MM.1S (cell line): ENCODE results near the gene HIVEP2.

Experiments used
- DNase-seq: peaks from one replicate; pipeline ENCODE4 v3.0.0-alpha.2; 2015
- H2AFZ ChIP-seq: fragments of 300-600 bp; sonication (generic); 2 replicates; pipeline ENCODE4 v1.6.0; 2016; ENCODE audit warnings: antibody characterized with exemption, low read length
- H3F3A ChIP-seq: fragments of 300-600 bp; sonication (generic); 2 replicates; pipeline ENCODE4 v1.6.1; 2016; ENCODE audit warnings: mild to moderate bottlenecking, antibody characterized with exemption, low read length, moderate library complexity, mixed read lengths; ENCODE audit not compliant: insufficient read depth
- H3K27ac ChIP-seq: fragments of 300-600 bp; sonication (generic); 2 replicates; pipeline ENCODE4 v1.5.1; 2016; ENCODE audit warnings: mild to moderate bottlenecking, low read length
- H3K27me3 ChIP-seq: fragments of 300-600 bp; sonication (generic); replicated peaks from 2 replicates; pipeline ENCODE4 v1.6.0; 2016; ENCODE audit warnings: low read length; ENCODE audit not compliant: insufficient read depth
- H3K36me3 ChIP-seq: fragments of 300-600 bp; sonication (generic); replicated peaks from 2 replicates; pipeline ENCODE4 v1.6.1; 2016; ENCODE audit warnings: mild to moderate bottlenecking, low read length, mixed read lengths; ENCODE audit not compliant: insufficient read depth
- H3K4me1 ChIP-seq: fragments of 300-600 bp; sonication (generic); 2 replicates; pipeline ENCODE4 v1.6.1; 2016; ENCODE audit warnings: low read length, mixed read lengths
- H3K4me2 ChIP-seq: fragments of 300-600 bp; sonication (generic); 2 replicates; pipeline ENCODE4 v1.6.0; 2016; ENCODE audit warnings: low read depth, low read length
- H3K4me3 ChIP-seq: fragments of 300-600 bp; sonication (generic); 2 replicates; pipeline ENCODE4 v1.5.1; 2016; ENCODE audit warnings: low read length, mixed read lengths
- H3K79me2 ChIP-seq: fragments of 300-600 bp; sonication (generic); 2 replicates; pipeline ENCODE4 v1.6.1; 2016; ENCODE audit warnings: mixed run types, low read length, mixed read lengths
- H3K9ac ChIP-seq: fragments of 300-600 bp; sonication (generic); 2 replicates; pipeline ENCODE4 v1.6.1; 2016; ENCODE audit warnings: low read length, mixed read lengths
- H3K9me2 ChIP-seq: fragments of 300-600 bp; sonication (generic); replicated peaks from 2 replicates; pipeline ENCODE4 v1.6.1; 2016; ENCODE audit warnings: mild to moderate bottlenecking, low read length, mixed read lengths; ENCODE audit not compliant: insufficient read depth
- H3K9me3 ChIP-seq: fragments of 300-600 bp; sonication (generic); replicated peaks from 2 replicates; pipeline ENCODE4 v1.6.1; 2016; ENCODE audit warnings: mild to moderate bottlenecking, low read length, mixed read lengths; ENCODE audit not compliant: insufficient read depth
- H4K20me1 ChIP-seq: fragments of 300-600 bp; sonication (generic); 2 replicates; pipeline ENCODE4 v1.6.1; 2016; ENCODE audit warnings: mild to moderate bottlenecking, low read length, moderate library complexity, mixed read lengths; ENCODE audit not compliant: insufficient read depth
- EZH2 ChIP-seq: fragments of 300-600 bp; sonication (generic); optimal IDR thresholded peaks from 2 replicates; pipeline ENCODE3; 2017; ENCODE audit warnings: low read depth, mild to moderate bottlenecking, antibody characterized with exemption, low read length, mixed read lengths
- EZH2phosphoT487 ChIP-seq: fragments of 300-600 bp; sonication (generic); IDR thresholded peaks from 2 replicates; pipeline ENCODE4 v1.6.1; 2018; ENCODE audit warnings: antibody characterized with exemption, low read length
- TF ChIP-seq, protein P1 (sequence below): fragments of 300-600 bp; sonication (generic); IDR thresholded peaks from 2 replicates; pipeline ENCODE4 v1.5.1; 2016; ENCODE audit warnings: antibody characterized with exemption, low read length, mixed read lengths

Gene HIVEP2

DNA sequence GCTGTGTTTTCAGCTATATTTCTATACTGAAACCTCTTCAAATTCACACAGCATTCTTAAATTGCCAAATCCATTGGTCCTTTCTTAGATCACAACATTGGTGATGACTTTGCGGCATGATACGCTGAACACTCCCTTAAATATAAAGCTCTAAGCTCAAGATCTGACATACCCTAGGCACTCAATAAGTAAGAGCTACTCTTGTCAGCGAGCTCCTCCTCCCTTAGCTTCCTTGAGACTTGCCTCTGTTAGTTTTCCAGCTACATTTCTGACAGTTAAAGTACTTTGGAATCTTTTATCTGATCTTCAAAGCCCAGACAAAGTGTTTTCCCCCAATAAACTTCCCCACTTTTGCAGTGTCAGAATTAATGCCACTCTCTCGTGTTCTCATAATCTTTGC is 117.0 kb downstream of the HIVEP2 start:
- no peak overlapping the region for H3K4me2 ChIP-seq

DNA sequence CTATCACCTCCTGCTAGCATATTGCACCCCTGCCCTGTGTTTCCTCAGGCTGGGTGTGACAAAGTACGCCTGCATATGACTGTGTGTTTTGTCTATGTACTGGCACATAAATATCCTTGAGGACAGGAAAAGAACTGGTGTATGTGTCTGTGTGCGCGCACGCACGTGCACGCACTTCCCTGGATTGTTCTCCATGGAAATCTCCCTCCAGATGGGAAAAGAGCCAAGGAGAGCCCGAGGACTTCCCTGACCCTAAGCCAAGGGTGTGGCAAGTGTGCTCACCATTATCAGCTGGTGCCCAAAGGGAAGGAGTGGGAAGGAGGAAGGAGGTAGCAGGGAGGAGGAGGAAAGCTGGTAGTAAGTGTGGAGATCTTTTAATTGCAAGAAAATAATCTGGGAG is 117.6 kb downstream of the HIVEP2 start:
- H2AFZ ChIP-seq: no peak overlapping the region
- H3K4me2 ChIP-seq: no peak overlapping the region
- no peaks in the 10 kb centered on the region for H3K9me3 ChIP-seq
- H3K27me3 ChIP-seq: no peaks in the 10 kb centered on the region
- no peak overlapping the region for H3K4me3 ChIP-seq
- H3F3A ChIP-seq: no peaks in the 10 kb centered on the region
- TF ChIP-seq, protein P1, sequence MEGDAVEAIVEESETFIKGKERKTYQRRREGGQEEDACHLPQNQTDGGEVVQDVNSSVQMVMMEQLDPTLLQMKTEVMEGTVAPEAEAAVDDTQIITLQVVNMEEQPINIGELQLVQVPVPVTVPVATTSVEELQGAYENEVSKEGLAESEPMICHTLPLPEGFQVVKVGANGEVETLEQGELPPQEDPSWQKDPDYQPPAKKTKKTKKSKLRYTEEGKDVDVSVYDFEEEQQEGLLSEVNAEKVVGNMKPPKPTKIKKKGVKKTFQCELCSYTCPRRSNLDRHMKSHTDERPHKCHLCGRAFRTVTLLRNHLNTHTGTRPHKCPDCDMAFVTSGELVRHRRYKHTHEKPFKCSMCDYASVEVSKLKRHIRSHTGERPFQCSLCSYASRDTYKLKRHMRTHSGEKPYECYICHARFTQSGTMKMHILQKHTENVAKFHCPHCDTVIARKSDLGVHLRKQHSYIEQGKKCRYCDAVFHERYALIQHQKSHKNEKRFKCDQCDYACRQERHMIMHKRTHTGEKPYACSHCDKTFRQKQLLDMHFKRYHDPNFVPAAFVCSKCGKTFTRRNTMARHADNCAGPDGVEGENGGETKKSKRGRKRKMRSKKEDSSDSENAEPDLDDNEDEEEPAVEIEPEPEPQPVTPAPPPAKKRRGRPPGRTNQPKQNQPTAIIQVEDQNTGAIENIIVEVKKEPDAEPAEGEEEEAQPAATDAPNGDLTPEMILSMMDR: no peak
- TF ChIP-seq EZH2 (no peak), EZH2phosphoT487 (no peak)
- H3K4me1 ChIP-seq: no peaks in the 10 kb centered on the region
- no peaks in the 10 kb centered on the region for H3K36me3 ChIP-seq
- 0 out of 2 replicates have a peak, but pooled peaks cover 5% of the 10 kb centered on the region for H3K79me2 ChIP-seq
- no peak overlapping the region for H3K9ac ChIP-seq
- H3K27ac ChIP-seq: no peak overlapping the region
- no peaks in the 10 kb centered on the region for H4K20me1 ChIP-seq
- H3K9me2 ChIP-seq: no peaks in the 10 kb centered on the region
- DNase-seq: no peak

More for the DNA sequence above, 117.0 kb downstream of the HIVEP2 start:
- H3K79me2 ChIP-seq: 0 out of 2 replicates have a peak, but pooled peaks cover 3% of the 10 kb centered on the region
- no peaks in the 10 kb centered on the region for H3F3A ChIP-seq
- TF ChIP-seq, protein P1: no peak
- TF ChIP-seq EZH2phosphoT487 (no peak), EZH2 (no peak)
- no peaks in the 10 kb centered on the region for H3K36me3 ChIP-seq
- no peaks in the 10 kb centered on the region for H4K20me1 ChIP-seq
- no peak overlapping the region for H3K9ac ChIP-seq
- H3K4me3 ChIP-seq: no peak overlapping the region
- H3K27me3 ChIP-seq: no peaks in the 10 kb centered on the region
- H3K9me2 ChIP-seq: no peaks in the 10 kb centered on the region
- H3K9me3 ChIP-seq: no peaks in the 10 kb centered on the region
- H3K4me1 ChIP-seq: no peaks in the 10 kb centered on the region
- no peak for DNase-seq
- no peak overlapping the region for H2AFZ ChIP-seq
- H3K27ac ChIP-seq: no peak overlapping the region

DNA sequence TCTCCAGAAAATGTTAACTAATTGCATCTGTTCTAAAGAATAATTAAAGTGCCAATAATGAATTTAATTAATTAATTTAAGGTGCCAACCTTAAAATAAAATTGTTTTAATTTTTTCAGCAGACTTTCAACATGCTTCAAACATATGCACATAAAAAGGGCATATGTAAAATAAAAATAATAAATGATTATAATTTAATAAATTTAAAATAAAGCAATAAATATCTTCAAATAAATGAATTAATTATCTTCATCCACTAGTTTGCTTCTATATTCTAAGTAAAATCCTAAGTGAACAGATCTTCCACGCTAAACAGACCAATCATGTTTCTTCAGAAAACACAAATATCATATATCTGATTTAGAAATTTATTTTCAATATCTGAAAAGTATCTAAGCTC is 119.2 kb downstream of the HIVEP2 start:
- Histone ChIP-seq H4K20me1 (no peaks in the 10 kb centered on the region), H3K9ac (no peak overlapping the region), H3K4me3 (no peak overlapping the region), H3K27ac (no peak overlapping the region), H3K79me2 (peaks cover 5% of the 10 kb centered on the region), H3K9me3 (no peaks in the 10 kb centered on the region), H3K9me2 (no peaks in the 10 kb centered on the region), H3K27me3 (no peaks in the 10 kb centered on the region), H2AFZ (no peak overlapping the region), H3K36me3 (no peaks in the 10 kb centered on the region), H3F3A (0 out of 2 replicates have a peak, but pooled peaks cover 1% of the 10 kb centered on the region), H3K4me2 (no peak overlapping the region), H3K4me1 (no peaks in the 10 kb centered on the region)
- no peak for DNase-seq
- TF ChIP-seq EZH2phosphoT487 (no peak), EZH2 (no peak)
- TF ChIP-seq, protein P1: no peak
